Astrocyte (in vitro differentiated cells and primary cell): ENCODE data around the gene ENOSF1.
A peak's percentile ranks its signal among the peaks of the same experiment; 100 is the strongest.

Source experiments
- CTCF ChIP-seq: IDR thresholded peaks from 2 replicates; pipeline ENCODE4 v1.5.1; 2011; ENCODE audit warnings: low read depth, mild to moderate bottlenecking, inconsistent platforms, low read length, moderate library complexity; ENCODE audit not compliant: insufficient read depth
- EZH2 ChIP-seq: IDR thresholded peaks from 2 replicates; pipeline ENCODE4 v1.6.1; 2012; ENCODE audit warnings: mild to moderate bottlenecking, low read length, inconsistent platforms; ENCODE audit not compliant: insufficient read depth

- no peak for TF ChIP-seq EZH2
- TF ChIP-seq CTCF = peak; percentile 23
Measured at GRCh38 chr18:629269-630150, 82.9 kb downstream of the ENOSF1 start.
